ENCODE data around the gene MYT1. TPM values are rescaled to one million over a fixed set of nuclear protein-coding genes. Genes with fewer than 3 reads are reported as not detected.

Gene MYT1
- total RNA-seq, 2 donors from 2014 or later = 0.99 TPM; not detected in 1

DNA sequence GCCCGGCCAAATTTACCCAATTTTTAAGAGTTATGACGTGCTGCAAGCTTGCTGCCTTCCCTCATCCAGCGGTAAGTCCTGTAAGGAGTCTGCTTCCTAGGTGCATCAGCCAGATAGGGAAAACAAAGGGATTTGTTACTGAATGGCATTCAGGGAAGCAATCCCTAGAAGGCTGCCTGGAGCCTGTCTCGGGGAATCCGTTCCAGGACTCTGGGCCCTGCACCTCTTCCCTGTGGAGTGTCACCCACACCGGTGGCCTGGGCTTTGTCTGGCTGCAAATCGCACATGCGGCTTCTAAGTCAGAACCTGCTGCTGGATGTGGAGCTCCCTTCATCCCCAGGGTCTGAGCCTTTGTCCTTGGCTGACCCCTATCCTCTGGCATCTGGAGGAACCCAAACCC lies 7.0 kb downstream of the MYT1 start:
- WGBS, 2 donors = 70 to 80% methylated on average over 3 to 8 of the region's 8 CpGs
- no peak overlapping the region for H3K4me3 ChIP-seq
- TF ChIP-seq POLR2A (IDR thresholded peaks at IDR 0.05) (no peak), CTCF (IDR thresholded peaks at IDR 0.05) (no peak)
- H3K9me3 ChIP-seq = no peaks in the 10 kb centered on the region
- no peak overlapping the region for H3K27ac ChIP-seq
- H3K4me1 ChIP-seq = no peaks in the 10 kb centered on the region
- ATAC-seq (no peak), DNase-seq (no peak)
- H3K36me3 ChIP-seq (replicated peaks in 1 of 2; ENCODE audit: insufficient read depth in 1 of 2, low read depth in 2 of 2) = no peaks in the 10 kb centered on the region
- intact Hi-C loops (cut with DNase I) = no loop called here
- H3K27me3 ChIP-seq = no peaks in the 10 kb centered on the region

DNA sequence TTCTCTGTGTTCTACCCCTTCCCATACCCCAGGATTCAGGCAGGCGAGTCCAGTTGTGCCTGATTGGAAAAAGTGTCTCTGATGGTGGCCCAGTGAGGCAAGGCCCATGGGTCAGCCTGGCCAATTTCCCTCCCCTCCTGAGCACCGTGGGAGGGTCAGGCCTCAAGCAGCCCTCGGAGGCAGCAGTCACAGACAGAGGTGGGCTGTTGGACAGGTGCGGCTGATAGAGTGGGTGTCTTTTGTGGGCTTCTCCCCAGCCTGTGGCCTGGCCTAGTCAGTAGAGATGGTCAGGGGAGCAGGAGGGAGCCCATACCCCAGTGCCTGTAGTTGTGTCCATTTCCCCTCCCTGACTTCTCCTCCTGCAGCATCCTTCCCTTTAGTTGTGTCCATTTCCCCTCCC lies 8.9 kb downstream of the MYT1 start:
- no peak for DNase-seq
- Histone ChIP-seq H3K36me3 (replicated peaks in 1 of 2; ENCODE audit: insufficient read depth in 1 of 2, low read depth in 2 of 2) (no peaks in the 10 kb centered on the region), H3K9me3 (no peaks in the 10 kb centered on the region), H3K27ac (no peak overlapping the region), H3K4me3 (no peak overlapping the region), H3K27me3 (no peaks in the 10 kb centered on the region), H3K4me1 (no peaks in the 10 kb centered on the region)
- WGBS, 2 donors = 59 to 77% methylated on average over 4 of the region's 4 CpGs
- ATAC-seq = no peak
- intact Hi-C loops (cut with DNase I) = no loop called here
- TF ChIP-seq CTCF (IDR thresholded peaks at IDR 0.05) = no peak
- TF ChIP-seq POLR2A (IDR thresholded peaks at IDR 0.05) = no peak

DNA sequence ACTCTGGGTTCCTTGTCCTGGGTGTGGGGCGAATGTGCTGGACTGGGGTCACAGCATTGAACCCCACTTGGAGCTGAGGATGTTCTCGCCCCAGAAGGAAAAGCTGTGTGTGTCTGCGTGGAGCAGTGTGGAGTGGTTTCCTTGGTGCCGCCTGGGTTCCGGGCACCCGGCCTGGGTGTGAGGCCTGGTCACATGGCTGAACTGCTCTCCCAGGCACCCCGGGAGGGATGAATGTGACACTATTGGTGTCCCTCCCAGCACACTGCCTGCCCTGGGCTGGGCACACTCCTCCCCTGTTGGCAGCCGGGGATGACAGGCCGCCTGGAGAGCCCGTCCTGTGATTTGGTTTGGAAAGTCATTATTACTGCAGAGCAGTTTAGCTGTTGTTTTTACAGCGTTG lies 12.3 kb downstream of the MYT1 start:
- Histone ChIP-seq H3K4me1 (no peaks in the 10 kb centered on the region), H3K27ac (no peak overlapping the region), H3K4me3 (no peak overlapping the region), H3K27me3 (no peaks in the 10 kb centered on the region), H3K9me3 (no peaks in the 10 kb centered on the region), H3K36me3 (replicated peaks in 1 of 2; ENCODE audit: insufficient read depth in 1 of 2, low read depth in 2 of 2) (no peaks in the 10 kb centered on the region)
- WGBS, 2 donors = 22 to 32% methylated on average over 11 of the region's 11 CpGs
- intact Hi-C loops (cut with DNase I) = no loop called here
- DNase-seq = peak in 2 of 4 donors; percentile 9 to 26
- TF ChIP-seq CTCF (IDR thresholded peaks at IDR 0.05) = no peak
- TF ChIP-seq POLR2A (IDR thresholded peaks at IDR 0.05) = no peak
- ATAC-seq = no peak

DNA sequence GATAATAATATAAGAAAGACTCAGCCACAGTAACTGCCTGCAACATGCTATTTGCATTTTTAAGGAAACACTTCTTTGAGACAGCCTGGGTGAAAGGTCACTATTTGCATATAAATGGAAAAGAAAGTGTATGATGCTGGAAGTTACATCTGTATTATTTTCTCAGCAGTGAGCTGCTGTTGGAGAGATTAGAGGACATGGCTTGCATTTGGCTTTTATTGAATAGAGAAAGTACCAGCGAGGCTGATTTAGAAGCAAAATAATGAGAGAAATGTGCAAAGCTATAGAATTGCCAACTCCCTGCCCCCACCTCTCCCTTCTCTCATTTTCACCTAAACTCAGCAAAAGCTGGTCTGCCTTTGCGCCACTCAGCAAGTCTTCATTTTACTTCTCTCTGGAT lies 12.7 kb downstream of the MYT1 start:
- ATAC-seq (no peak), DNase-seq (no peak)
- Histone ChIP-seq H3K27ac (no peak overlapping the region), H3K9me3 (no peaks in the 10 kb centered on the region), H3K36me3 (replicated peaks in 1 of 2; ENCODE audit: insufficient read depth in 1 of 2, low read depth in 2 of 2) (no peaks in the 10 kb centered on the region), H3K4me3 (no peak overlapping the region), H3K27me3 (no peaks in the 10 kb centered on the region), H3K4me1 (no peaks in the 10 kb centered on the region)
- intact Hi-C loops (cut with DNase I) = no loop called here
- WGBS, 2 donors = 44 to 48% methylated on average over 2 of the region's 2 CpGs
- TF ChIP-seq CTCF (IDR thresholded peaks at IDR 0.05) (no peak), POLR2A (IDR thresholded peaks at IDR 0.05) (no peak)

DNA sequence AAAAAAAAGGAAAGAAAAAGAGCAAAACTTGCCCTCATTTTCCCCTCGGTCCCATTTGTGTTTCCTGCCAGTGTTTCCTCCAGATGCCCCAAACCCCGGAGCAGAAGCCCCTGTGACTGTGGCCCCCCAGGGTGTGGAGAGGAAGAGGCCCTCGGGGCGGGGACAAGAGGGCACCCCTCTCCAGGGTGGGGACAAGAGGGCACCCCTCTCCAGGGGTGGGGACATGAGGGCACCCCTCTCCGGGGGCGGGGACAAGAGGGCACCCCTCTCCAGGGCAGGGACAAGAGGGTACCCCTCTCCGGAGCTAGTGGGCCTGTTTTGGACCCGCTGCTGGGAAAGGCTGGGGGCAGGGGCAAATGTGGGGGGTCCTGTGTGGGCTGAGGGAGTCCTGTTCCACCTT lies 13.1 kb downstream of the MYT1 start:
- no peak overlapping the region for H3K27ac ChIP-seq
- intact Hi-C loops (cut with DNase I) = no loop called here
- WGBS, 2 donors = 18 to 26% methylated on average over 4 to 6 of the region's 8 CpGs
- DNase-seq = no peak
- no peaks in the 10 kb centered on the region for H3K36me3 ChIP-seq (replicated peaks in 1 of 2; ENCODE audit: insufficient read depth in 1 of 2, low read depth in 2 of 2)
- no peak overlapping the region for H3K4me3 ChIP-seq
- no peaks in the 10 kb centered on the region for H3K27me3 ChIP-seq
- TF ChIP-seq POLR2A (IDR thresholded peaks at IDR 0.05) = no peak
- no peak for TF ChIP-seq CTCF (IDR thresholded peaks at IDR 0.05)
- no peaks in the 10 kb centered on the region for H3K4me1 ChIP-seq
- H3K9me3 ChIP-seq = no peaks in the 10 kb centered on the region
- no peak for ATAC-seq
